ENCODE data around the gene GTF3C5. TPM values are rescaled to one million over a fixed set of nuclear protein-coding genes. Genes with fewer than 3 reads are reported as not detected.

The GTF3C5 gene
- total and polyA plus RNA-seq, 2 of the 4 experiments (the other 2 are of a cell fraction), result 49.1 to 52.3 TPM

GRCh38 chr9:133037775-133038515, 7.1 kb downstream of the GTF3C5 start:
- Histone ChIP-seq H2BK5ac (ENCODE audit: low read depth, low read length, poor library complexity, severe bottlenecking) (no peak overlapping the region), H4K91ac (ENCODE audit: insufficient read depth, low read depth, low read length) (no peak overlapping the region), H4K20me1 (ENCODE audit: insufficient read depth, low read length) (peaks cover 52% of the 10 kb centered on the region), H2BK20ac (ENCODE audit: low read depth, low read length) (no peak overlapping the region), H3K9ac (ENCODE audit: low read depth, low read length) (no peak overlapping the region), H2BK15ac (ENCODE audit: low read depth, low read length) (no peak overlapping the region), H3K23ac (ENCODE audit: low read depth, low read length) (no peak overlapping the region), H2BK120ac (ENCODE audit: low read depth, low read length) (no peak overlapping the region), H3K56ac (ENCODE audit: extremely low read depth, insufficient read depth, low read length) (no peak overlapping the region), H4K8ac (ENCODE audit: low read depth in 2 of 2, low read length in 2 of 2) (no peak overlapping the region), H3K27me3 (ENCODE audit: control insufficient read depth, insufficient read depth, low read length) (no peaks in the 10 kb centered on the region), H3K36me3 (ENCODE audit: control insufficient read depth, insufficient read depth, low read length) (peaks cover 20% of the 10 kb centered on the region), H3K9me3 (ENCODE audit: control insufficient read depth, insufficient read depth, low read length) (no peaks in the 10 kb centered on the region), H2AFZ (replicated peaks; ENCODE audit: low read length, poor library complexity) (no peak overlapping the region), H3K4ac (ENCODE audit: low read depth, low read length) (no peak overlapping the region), H3K18ac (ENCODE audit: low read depth, low read length) (no peak overlapping the region), H3K14ac (replicated peaks; ENCODE audit: low read depth, low read length) (no peak overlapping the region), H3K79me1 (ENCODE audit: low read depth in 1 of 2, low read length in 2 of 2) (peaks cover 46 to 83% of the 10 kb centered on the region in 2 experiments), H3K4me3 (ENCODE audit: insufficient read depth, low read depth, low read length) (no peak overlapping the region), H2AK5ac (ENCODE audit: low read depth, low read length) (no peak overlapping the region), H3K27ac (ENCODE audit: insufficient read depth, low read length) (no peak overlapping the region), H4K5ac (ENCODE audit: low read depth, low read length) (no peak overlapping the region), H3K4me1 (ENCODE audit: control insufficient read depth, insufficient read depth, low read length) (no peaks in the 10 kb centered on the region), H2AK9ac (replicated peaks; ENCODE audit: low read depth, low read length, poor library complexity) (no peak overlapping the region), H3K9me1 (ENCODE audit: insufficient read depth, low read length) (peaks cover 5% of the 10 kb centered on the region; the same call in 1 of the 2 replicates), H3K4me2 (ENCODE audit: low read depth, low read length) (no peak overlapping the region)
- 96% methylated on average over 5 of the region's 25 CpGs; no CpG with 5 or more reads in 1 of the 2 experiments for WGBS, 2 experiments (ENCODE audit: extremely low coverage in 2 of 2, insufficient read length in 1 of 2)
- ChIA-PET CTCF (no interaction called here), POLR2A (ENCODE audit: unreplicated experiment) (no interaction called here)
- in situ Hi-C loops (cut with MboI; ENCODE audit: low sequenced_read_pairs), result loop anchor here (25.0 kb wide), 1 partner anchor 449 kb away; the partner anchor contains the start of gene SLC2A6
- TF ChIP-seq RCOR1 (IDR thresholded peaks at IDR 0.05; ENCODE audit: insufficient replicate concordance, low read length), result no peak
- no peak for TF ChIP-seq CEBPB (IDR thresholded peaks at IDR 0.05; ENCODE audit: low read depth, low read length)
- intact Hi-C loops (cut with micrococcal nuclease), result no loop called here
- no peak for ATAC-seq (ENCODE audit: low read depth)
- BruUV-seq (replicated peaks), result no TSS peak
- dilution Hi-C loops (cut with HindIII; ENCODE audit: low sequenced_read_pairs, unreplicated experiment), result no loop called here
- DNase-seq, result no peak
